Body of pancreas (tissue), 4 donors: ENCODE results near the gene GRIA4. TPM values are rescaled to one million over a fixed set of nuclear protein-coding genes. Genes with fewer than 3 reads are reported as not detected.

Experiments
- ATAC-seq: fragments of 150-250 bp; one replicate; pipeline ENCODE4 v1.9.1; 2016
- DNase-seq, 4 donors: peaks; one replicate each; pipeline ENCODE4 v3.0.0-alpha.2; 2019
- H3K27ac ChIP-seq, 4 donors: fragments of 200-600 bp; sonication (generic); 1 replicate in 3 of 4; 2 replicates in 1 of 4; pipeline versions ENCODE4 v1.5.1 to v1.6.1; 2016 to 2019; ENCODE audit warnings: mild to moderate bottlenecking in 1 of 4, mixed read lengths in 1 of 4, moderate library complexity in 1 of 4
- H3K27me3 ChIP-seq, 2 donors: fragments of 200-600 bp; sonication (generic); one replicate each; pipeline ENCODE4 v1.6.0; 2016; ENCODE audit warnings: mild to moderate bottlenecking in 1 of 2
- H3K36me3 ChIP-seq, 2 donors: fragments of 200-600 bp; sonication (generic); replicated peaks in 1 of 2; 2 replicates each; pipeline ENCODE4 v1.5.1; 2016; ENCODE audit warnings: low read depth in 2 of 2; ENCODE audit not compliant: insufficient read depth in 1 of 2
- H3K4me1 ChIP-seq: fragments of 200-600 bp; sonication (generic); one replicate; pipeline ENCODE4 v1.6.0; 2016
- H3K4me3 ChIP-seq, 2 donors: fragments of 200-600 bp; sonication (generic); 1 replicate in 1 of 2; 2 replicates in 1 of 2; pipeline ENCODE4 v1.5.1; 2016 to 2019
- H3K9me3 ChIP-seq, 3 donors: fragments of 200-600 bp; sonication (generic); 1 replicate in 2 of 3; 2 replicates in 1 of 3; pipeline ENCODE4 v1.5.1; 2016
- CTCF ChIP-seq, 7 experiments: fragments of 450-650 bp in 4 of 7; fragments of 200-600 bp in 3 of 7; sonication (generic) in 3 of 7; IDR thresholded peaks; one replicate each; pipeline ENCODE4 v1.5.1; 2016 to 2019; ENCODE audit warnings: antibody characterized with exemption in 7 of 7
- POLR2A ChIP-seq, 3 donors: fragments of 450-650 bp; IDR thresholded peaks; one replicate each; pipeline ENCODE4 v1.6.1; 2016; ENCODE audit warnings: antibody characterized with exemption in 3 of 3, mild to moderate bottlenecking in 2 of 3
- WGBS, 2 donors: methylation state at CpG; one replicate each; pipeline ENCODE4 v1.1.5; 2017; 5-methylcytosine and 5-hydroxymethylcytosine counted together
- intact Hi-C: fragments of 100-400 bp; cut with DNase I; formaldehyde crosslinking; loops from one replicate; pipeline ENCODE4 v1.15.1; 2023
- total RNA-seq, 2 donors: library from RNA; depleted of rRNA; stranded (reverse); fragments of >200 nt; gene quantifications; one replicate each; pipeline ENCODE4 v1.1.0, GENCODE V29; 2016

Gene GRIA4
- total RNA-seq, 2 donors from 2014 or later, result 0.26 TPM; not detected in 1

- TF ChIP-seq CTCF (IDR thresholded peaks at IDR 0.05) (no peak), POLR2A (IDR thresholded peaks at IDR 0.05) (no peak)
- DNase-seq, result no peak
- H3K36me3 ChIP-seq, result no peaks in the 10 kb centered on the region
- no peaks in the 10 kb centered on the region for H3K4me1 ChIP-seq
- H3K27ac ChIP-seq, result no peak overlapping the region
- no peak overlapping the region for H3K4me3 ChIP-seq
- ATAC-seq, result no peak
- WGBS, 2 donors, result 64 to 77% methylated on average over 4 of the region's 4 CpGs
- no peaks in the 10 kb centered on the region for H3K9me3 ChIP-seq
- H3K27me3 ChIP-seq, result no peaks in the 10 kb centered on the region
- intact Hi-C loops, result no loop called here
These were observed 38.9 kb downstream of the GRIA4 start for GRCh38 chr11:105648762-105649161.

- no peak for TF ChIP-seq POLR2A (IDR thresholded peaks at IDR 0.05)
- TF ChIP-seq CTCF (IDR thresholded peaks at IDR 0.05), result no peak
- H3K27me3 ChIP-seq, result no peaks in the 10 kb centered on the region
- WGBS, 2 donors, result 75 to 80% methylated on average over 4 of the region's 4 CpGs
- no peak for ATAC-seq
- intact Hi-C loops, result no loop called here
- no peaks in the 10 kb centered on the region for H3K4me1 ChIP-seq
- no peak overlapping the region for H3K27ac ChIP-seq
- H3K36me3 ChIP-seq, result no peaks in the 10 kb centered on the region
- DNase-seq, result no peak
- no peaks in the 10 kb centered on the region for H3K9me3 ChIP-seq
- no peak overlapping the region for H3K4me3 ChIP-seq
These were observed 55.4 kb downstream of the GRIA4 start for GRCh38 chr11:105665281-105665680.

- no peaks in the 10 kb centered on the region for H3K36me3 ChIP-seq
- intact Hi-C loops, result no loop called here
- ATAC-seq, result no peak
- TF ChIP-seq CTCF (IDR thresholded peaks at IDR 0.05), result no peak
- no peak for TF ChIP-seq POLR2A (IDR thresholded peaks at IDR 0.05)
- no peaks in the 10 kb centered on the region for H3K27me3 ChIP-seq
- no peaks in the 10 kb centered on the region for H3K9me3 ChIP-seq
- no peak overlapping the region for H3K4me3 ChIP-seq
- H3K4me1 ChIP-seq, result no peaks in the 10 kb centered on the region
- 69 to 76% methylated on average over 1 of the region's 1 CpG for WGBS, 2 donors
- H3K27ac ChIP-seq, result no peak overlapping the region
- no peak for DNase-seq
These were observed 57.6 kb downstream of the GRIA4 start for GRCh38 chr11:105667441-105667840.

- no peaks in the 10 kb centered on the region for H3K9me3 ChIP-seq
- no peak overlapping the region for H3K27ac ChIP-seq
- H3K36me3 ChIP-seq, result no peaks in the 10 kb centered on the region
- DNase-seq, result no peak
- intact Hi-C loops, result no loop called here
- no peaks in the 10 kb centered on the region for H3K27me3 ChIP-seq
- no peak for TF ChIP-seq CTCF (IDR thresholded peaks at IDR 0.05)
- no peak for TF ChIP-seq POLR2A (IDR thresholded peaks at IDR 0.05)
- no peak overlapping the region for H3K4me3 ChIP-seq
- H3K4me1 ChIP-seq, result no peaks in the 10 kb centered on the region
- no peak for ATAC-seq
These were observed 60.9 kb downstream of the GRIA4 start for GRCh38 chr11:105670811-105671210.

GRCh38 chr11:105673089-105673488 lies 63.2 kb downstream of the GRIA4 start:
- H3K27me3 ChIP-seq, result no peaks in the 10 kb centered on the region
- TF ChIP-seq CTCF (IDR thresholded peaks at IDR 0.05) (no peak), POLR2A (IDR thresholded peaks at IDR 0.05) (no peak)
- no peaks in the 10 kb centered on the region for H3K9me3 ChIP-seq
- ATAC-seq (no peak), DNase-seq (peak; percentile 2 to 26 (median 18))
- H3K36me3 ChIP-seq, result no peaks in the 10 kb centered on the region
- no peaks in the 10 kb centered on the region for H3K4me1 ChIP-seq
- no peak overlapping the region for H3K27ac ChIP-seq
- intact Hi-C loops, result no loop called here
- 15 to 22% methylated on average over 3 of the region's 3 CpGs for WGBS, 2 donors
- H3K4me3 ChIP-seq, result no peak overlapping the region
